NCI-H2081 (cell line): ENCODE results near the gene KAZN.

Source experiments
- DNase-seq, 2 experiments: peaks; one replicate each; lab custom pipeline; 2025; lab: John Stamatoyannopoulos, UW

The KAZN gene

GRCh38 chr1:14742181-14742980, 143.9 kb downstream of the KAZN start:
- no peak for DNase-seq

GRCh38 chr1:14743368-14743767, 144.9 kb downstream of the KAZN start:
- no peak for DNase-seq

- no peak for DNase-seq
Measured at GRCh38 chr1:14745001-14745720, 146.7 kb downstream of the KAZN start.

GRCh38 chr1:14745789-14746188, 147.3 kb downstream of the KAZN start:
- no peak for DNase-seq

- no peak for DNase-seq
Measured at GRCh38 chr1:14746393-14746792, 147.9 kb downstream of the KAZN start.

GRCh38 chr1:14748151-14748550, 149.7 kb downstream of the KAZN start:
- no peak for DNase-seq

- DNase-seq = no peak
Measured at GRCh38 chr1:14748977-14749376, 150.5 kb downstream of the KAZN start.

GRCh38 chr1:14750490-14750889, 152.0 kb downstream of the KAZN start:
- DNase-seq = no peak

- no peak for DNase-seq
Measured at GRCh38 chr1:14755518-14756252, 157.2 kb downstream of the KAZN start.

GRCh38 chr1:14756589-14757285, 158.3 kb downstream of the KAZN start:
- no peak for DNase-seq

GRCh38 chr1:14757286-14757625, 158.8 kb downstream of the KAZN start:
- DNase-seq = no peak

GRCh38 chr1:14759042-14759818, 160.7 kb downstream of the KAZN start:
- DNase-seq = no peak

GRCh38 chr1:14759843-14760242, 161.4 kb downstream of the KAZN start:
- DNase-seq = no peak

GRCh38 chr1:14760780-14761179, 162.3 kb downstream of the KAZN start:
- DNase-seq = no peak

- no peak for DNase-seq
Measured at GRCh38 chr1:14761291-14762153, 163.0 kb downstream of the KAZN start.

GRCh38 chr1:14763977-14764376, 165.5 kb downstream of the KAZN start:
- no peak for DNase-seq

GRCh38 chr1:14765773-14766172, 167.3 kb downstream of the KAZN start:
- no peak for DNase-seq

- no peak for DNase-seq
Measured at GRCh38 chr1:14767075-14767474, 168.6 kb downstream of the KAZN start.

GRCh38 chr1:14768582-14769304, 170.3 kb downstream of the KAZN start:
- DNase-seq = no peak
